ENCODE data around the gene TBCEL.

GRCh38 chr11:120974965-120975364 lies 48.9 kb upstream of the TBCEL start:
- TF ChIP-seq EZH2 (optimal IDR thresholded peaks at IDR 0.05; ENCODE audit: low read depth, low read length) (no peak), EZH2phosphoT487 (IDR thresholded peaks at IDR 0.05; ENCODE audit: low read length) (no peak)
